Measurements from ENCODE around the gene HHIPL1.

Gene HHIPL1

DNA sequence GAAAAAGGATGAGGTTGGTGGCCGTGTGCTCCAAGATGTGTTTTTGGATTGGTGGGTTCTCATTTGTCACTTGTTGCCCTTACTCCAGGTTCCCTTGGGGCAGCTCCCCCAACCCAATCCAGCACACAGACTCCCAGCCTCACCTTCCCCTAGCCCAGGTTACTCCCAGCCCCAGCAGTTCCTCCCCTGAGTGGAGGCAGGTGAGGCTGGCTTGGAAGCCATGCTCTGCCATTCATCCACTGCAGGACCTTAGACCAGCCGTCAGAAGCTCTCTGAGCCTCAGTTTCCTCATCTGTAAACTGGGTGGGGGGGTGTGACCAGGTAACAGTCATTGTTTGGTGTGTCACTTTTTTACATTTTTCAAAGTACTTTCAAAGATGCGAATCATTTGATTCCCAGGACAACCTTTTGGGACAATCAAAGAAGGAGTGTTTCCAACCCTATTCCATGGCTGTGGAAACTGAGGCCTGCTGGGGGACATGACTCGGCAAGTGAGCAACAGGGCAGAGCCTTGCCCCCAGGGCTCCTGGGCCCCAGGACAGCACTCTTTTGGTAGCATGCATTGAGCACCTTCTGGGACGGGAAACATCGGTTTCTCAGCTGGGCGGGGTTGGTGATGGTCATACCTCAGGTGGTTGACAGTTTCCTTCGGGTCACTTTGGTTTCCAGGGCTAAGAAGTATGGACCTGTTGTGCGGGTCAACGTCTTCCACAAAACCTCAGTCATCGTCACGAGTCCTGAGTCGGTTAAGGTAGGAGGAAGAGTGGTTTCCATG lies 46.4 kb downstream of the HHIPL1 start:
- DNase-seq: peak; percentile 13

DNA sequence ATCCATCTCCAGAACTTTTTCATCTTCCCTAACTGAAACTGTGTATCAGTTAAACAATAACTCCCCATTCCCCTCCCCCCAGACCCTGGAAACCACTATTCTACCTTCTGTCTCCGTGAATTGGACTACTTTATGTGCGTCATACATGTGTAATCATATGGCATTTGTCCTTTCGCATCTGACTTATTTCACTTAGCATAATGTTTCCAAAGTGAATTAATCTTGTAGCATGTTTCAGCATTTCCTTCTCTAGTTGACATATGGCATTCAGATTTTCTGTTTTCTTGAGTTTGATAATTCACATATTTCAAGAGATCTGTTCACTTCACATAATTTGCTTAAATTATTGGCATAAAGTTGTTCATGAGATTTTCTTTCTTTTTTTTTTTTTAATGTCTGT lies 49.0 kb downstream of the HHIPL1 start:
- DNase-seq: no peak

DNA sequence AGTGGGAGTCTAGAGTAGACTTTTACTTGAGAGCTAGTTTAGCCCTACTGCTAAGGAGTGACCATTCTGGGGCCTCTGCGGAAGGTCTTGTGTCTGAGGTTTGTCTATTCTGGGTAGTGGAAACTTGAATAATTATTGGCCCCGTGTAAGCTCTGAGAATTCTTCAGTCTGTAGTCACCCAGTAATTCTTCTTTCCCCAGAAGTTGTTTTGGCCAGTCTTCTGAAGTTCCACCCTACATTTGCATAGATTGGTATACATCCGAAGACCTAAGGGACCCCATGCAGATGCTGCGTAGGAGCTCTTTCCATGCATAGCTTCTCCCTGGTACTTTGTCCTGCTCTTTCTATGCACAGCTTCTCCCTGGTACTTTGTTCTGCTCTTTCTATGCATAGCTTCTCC lies 52.0 kb downstream of the HHIPL1 start:
- DNase-seq: no peak

DNA sequence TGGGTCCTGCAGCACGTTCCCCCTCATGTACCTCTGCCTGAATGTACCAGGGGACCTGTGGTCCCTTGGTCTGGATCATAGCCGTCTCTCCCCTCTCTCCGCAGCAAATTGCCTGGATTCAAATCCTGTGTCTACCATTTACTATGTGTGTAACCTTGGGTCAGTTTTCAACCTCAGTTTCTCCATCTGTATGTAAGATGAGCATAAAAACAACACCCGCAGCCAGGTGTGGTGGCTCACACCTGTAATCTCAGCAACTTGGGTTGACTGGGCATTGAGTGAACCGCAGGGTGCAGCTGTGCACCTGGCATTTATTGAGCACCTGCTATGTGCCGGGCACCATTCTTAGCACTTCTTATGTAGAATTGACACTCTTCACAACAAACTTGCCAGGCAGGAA lies 53.3 kb downstream of the HHIPL1 start:
- peak; percentile 36 for DNase-seq

DNA sequence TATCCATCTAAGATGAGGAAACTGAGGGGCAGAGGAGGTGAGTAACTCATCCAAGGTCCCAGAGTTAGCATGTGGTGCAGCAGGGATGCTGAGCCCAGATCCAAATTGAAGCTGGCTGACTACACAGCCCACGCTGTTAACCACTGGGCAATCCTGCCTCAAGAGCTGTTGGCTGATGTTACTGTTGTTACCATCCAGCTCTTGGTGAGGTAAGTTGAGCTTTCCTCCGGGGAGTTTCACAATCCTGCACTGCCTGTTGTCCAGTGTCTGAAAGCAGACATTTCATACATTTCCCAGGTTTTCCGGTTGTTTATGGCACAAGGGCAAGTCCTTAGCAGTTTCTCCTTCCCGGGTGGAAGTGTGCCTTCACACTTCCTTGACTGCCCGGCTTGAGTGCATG lies 53.7 kb downstream of the HHIPL1 start:
- peak; percentile 13 for DNase-seq

DNA sequence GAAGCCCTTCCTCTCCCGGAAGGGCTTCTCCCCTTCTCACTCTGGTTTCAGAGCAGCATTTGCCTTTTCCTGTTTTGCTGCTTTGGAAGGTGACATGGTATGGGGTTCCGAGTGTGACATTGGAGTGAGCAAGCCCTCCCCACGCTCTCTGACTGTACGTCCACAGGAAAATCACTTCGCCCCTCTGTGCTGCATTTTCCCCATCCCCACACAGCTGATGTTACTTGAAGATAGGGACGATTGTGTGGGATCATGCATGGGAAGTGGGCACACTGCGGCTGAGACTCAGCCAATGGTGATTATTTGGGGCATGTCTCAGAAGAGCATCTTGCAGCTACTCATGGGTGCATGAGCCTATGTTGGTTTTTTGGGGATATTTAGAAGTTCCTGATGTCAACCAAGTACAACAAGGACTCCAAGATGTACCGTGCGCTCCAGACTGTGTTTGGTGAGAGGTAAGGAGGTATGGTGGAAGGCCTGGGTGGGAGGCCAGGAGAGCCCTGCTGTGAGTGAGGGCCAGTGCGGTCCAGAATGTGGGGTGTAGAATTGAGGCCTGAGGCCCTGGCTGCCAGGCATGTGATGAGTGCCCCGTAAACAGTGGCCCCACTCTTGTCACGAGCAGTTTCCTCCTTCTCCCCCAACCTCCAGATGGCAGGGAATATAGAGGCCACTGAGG lies 54.3 kb downstream of the HHIPL1 start:
- peak; percentile 12 for DNase-seq

DNA sequence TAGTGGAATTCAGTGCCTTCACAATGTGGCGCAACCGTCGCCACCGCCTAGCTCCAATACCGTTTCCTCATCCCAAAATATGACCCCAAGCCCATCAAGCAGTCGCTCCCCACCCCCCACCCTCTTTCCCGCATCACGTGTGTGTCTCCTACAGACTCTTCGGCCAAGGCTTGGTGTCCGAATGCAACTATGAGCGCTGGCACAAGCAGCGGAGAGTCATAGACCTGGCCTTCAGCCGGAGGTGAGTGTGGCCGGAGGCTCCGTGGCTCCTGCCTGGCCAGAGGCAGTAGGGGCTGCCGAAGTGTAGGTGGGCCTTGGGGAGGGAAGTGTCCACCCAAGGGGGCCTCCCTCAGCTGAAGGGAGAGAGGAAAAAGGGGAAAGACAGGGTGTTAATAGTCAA lies 54.9 kb downstream of the HHIPL1 start:
- peak; percentile 29 for DNase-seq

DNA sequence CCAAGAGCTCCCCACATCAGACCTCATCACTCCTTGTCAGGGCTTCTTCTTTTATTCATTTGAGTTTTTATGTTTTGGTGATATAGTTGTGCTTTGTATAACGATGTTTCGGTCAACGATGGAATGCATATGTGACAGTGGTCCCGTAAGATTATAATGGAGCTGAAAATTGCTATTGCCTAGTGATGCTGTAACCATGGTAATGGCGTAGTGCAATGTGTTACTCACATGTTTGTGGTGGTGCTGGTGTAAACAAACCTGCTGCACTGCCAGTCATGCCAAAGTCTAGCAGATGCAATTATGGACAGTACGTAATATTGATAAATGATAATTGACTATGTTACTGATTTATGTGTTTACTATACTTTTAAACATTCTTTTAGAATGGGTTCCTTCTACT lies 55.5 kb downstream of the HHIPL1 start:
- DNase-seq: no peak

DNA sequence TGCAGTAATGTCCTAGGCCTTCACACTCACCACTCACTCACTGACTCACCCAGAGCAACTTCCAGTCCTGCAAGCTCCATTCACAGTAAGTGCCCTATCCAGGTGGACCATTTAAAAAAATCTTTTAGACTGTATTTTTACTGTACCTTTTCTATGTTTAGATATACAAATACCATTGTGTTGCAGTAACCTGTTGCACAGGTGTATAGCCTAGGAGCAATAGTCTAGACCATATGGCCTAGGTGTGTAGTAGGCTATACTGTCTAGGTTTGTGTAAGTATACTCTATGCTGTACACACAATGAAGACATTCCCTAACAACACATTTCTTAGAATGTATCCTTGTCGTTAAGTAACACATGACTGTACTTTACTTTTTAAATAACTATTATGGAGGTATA lies 56.3 kb downstream of the HHIPL1 start:
- DNase-seq: no peak

DNA sequence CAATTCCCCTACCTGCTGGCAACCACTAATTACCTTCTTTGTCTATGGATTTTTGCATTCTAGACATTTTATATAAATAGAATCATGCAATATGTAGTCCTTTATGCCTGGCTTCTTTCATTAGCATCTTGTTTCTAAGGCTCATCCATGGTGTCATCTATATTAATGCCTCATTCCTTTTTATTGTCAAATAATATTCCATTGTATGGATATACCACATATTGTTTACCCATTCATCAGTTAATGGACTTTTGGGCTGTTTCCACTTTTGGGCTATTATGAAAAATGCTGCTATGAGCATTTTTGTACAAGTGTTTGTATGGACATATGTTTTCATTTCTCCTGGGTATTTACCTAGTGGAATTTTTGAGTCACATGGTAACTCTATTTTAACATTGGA lies 57.2 kb downstream of the HHIPL1 start:
- DNase-seq: no peak

DNA sequence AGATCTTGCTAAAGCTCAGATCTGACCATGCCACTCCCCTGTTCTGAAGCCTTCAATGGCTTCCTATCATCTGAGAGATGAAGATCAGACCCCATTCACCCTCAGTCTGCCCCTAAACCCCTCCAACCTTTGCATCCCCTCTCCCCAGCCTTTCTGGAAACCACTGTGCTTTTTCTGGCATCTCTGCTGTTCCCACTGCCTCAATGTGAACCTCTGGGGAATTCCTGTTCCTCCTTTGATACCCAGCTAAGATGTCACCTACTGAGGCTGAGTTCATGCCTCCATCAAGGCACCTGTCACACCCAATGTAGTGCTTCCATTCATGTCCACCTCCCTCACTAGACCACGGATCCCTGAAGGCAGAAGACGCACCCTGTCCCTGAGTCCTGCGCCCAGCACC lies 58.5 kb downstream of the HHIPL1 start:
- no peak for DNase-seq

DNA sequence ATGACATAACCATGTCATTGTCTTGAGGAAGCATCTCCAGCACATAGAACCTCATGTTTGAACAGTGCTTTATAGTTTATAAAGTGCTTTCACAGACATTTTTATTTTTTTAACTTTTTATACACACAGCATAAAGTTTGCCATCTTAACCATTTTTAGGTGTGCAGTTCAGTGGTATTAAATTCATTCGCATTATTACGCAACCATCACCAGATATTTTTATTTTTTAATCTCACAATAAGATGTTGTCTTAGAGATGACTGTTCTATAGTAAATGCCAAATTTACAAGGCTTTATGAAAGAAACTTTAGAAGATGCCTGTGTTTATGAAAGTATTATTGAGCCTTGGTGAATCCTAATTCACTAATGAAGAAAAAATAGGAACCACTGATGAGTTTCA lies 59.1 kb downstream of the HHIPL1 start:
- no peak for DNase-seq

DNA sequence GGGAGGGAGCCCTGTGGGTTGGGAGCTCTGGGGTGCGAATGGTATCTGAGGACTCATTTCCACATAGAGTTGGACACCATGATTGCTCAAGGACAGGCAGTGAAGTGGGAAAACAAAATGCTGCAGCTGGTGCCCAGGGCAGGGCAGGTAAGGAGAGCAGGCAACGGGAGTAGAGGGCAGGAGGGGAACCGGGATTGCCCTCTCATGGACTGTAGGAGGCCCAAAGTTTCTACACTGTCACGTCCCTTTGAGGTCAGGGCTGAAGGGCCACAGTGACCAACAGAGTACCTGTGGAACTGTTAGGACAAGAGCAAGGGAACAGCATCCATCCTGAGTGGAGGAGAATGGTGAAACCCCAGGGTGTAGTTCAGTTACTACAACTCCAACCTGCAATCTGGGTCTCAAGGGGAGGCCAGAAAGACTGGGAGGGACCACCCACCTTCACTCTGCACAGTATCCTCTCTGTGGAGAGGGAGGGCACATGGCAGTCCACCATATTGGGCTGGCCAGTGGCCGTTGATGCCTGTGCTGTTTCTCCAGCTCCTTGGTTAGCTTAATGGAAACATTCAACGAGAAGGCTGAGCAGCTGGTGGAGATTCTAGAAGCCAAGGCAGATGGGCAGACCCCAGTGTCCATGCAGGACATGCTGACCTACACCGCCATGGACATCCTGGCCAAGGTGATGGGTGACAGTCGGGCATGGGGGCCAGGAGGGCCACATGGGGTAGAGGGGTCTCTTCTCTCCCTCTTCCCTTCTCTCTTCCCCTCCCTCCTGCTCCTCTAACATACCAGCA lies 61.4 kb downstream of the HHIPL1 start:
- DNase-seq: peak; percentile 17

DNA sequence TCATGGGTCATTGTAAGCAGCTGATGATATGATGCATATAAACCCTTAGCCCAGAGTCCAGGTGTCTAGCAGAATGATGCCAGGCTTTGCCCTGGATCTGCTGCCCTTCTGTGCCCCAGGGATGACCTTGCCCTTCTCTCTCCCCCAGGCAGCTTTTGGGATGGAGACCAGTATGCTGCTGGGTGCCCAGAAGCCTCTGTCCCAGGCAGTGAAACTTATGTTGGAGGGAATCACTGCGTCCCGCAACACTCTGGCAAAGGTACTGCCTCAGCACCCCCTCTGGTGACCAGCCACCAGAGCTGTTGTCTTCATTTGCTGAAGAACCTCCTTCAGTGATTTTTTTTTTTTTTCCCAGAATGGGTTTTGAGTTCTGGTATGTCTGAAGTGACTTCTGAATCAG lies 62.5 kb downstream of the HHIPL1 start:
- peak; percentile 18 for DNase-seq

DNA sequence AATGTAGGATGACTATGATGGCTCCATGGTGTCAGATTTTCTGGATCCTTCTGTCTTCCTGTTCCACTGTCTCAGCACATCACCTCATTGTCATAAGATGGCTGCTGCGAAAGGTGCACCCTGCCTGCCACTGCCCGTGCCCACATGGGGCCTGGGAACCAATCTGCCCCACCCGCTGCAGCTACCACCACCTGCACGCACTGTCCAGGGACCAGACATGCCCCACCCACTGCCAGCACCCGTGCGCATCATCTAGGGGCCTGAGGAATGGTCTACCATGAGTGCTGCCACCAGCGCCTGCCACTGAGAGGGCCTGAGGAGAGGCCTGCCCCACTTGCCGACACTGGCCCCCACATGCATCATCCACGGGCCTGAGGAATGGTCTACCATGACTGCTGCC lies 63.0 kb downstream of the HHIPL1 start:
- peak; percentile 12 for DNase-seq

DNA sequence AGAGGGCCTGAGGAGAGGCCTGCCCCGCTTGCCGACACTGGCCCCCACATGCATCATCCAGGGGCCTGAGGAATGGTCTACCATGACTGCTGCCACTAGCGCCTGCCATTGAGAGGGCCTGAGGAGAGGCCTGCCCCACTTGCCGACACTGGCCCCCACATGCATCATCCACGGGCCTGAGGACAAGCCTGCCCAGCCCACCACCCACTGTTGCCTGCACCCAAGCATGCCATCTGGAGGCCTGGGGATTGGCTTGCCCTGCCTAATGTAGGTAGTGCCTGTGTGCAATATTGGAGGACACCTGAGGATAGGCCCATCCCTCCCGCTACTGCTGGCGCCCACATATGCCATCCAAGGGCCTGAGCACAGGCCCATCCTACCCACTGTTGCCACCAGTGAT lies 63.5 kb downstream of the HHIPL1 start:
- DNase-seq: peak; percentile 12

DNA sequence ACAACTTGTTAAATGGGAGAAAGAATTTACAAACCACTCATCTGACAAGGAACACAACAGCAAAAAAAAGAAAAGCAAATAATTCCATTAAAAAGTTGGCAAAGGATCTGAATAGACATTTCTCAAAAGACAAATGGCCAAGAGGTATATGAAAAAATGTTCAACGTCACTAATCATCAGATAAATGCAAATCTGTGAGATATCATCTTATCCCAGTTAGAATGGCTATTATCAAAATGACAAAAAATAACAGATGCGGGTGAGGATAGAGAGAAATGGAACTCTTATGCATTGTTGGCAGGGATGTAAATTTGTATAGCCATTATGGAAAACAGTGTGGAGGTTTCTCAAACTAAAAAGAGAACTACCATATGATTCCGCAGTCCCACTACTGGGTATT lies 69.0 kb downstream of the HHIPL1 start:
- DNase-seq: no peak

DNA sequence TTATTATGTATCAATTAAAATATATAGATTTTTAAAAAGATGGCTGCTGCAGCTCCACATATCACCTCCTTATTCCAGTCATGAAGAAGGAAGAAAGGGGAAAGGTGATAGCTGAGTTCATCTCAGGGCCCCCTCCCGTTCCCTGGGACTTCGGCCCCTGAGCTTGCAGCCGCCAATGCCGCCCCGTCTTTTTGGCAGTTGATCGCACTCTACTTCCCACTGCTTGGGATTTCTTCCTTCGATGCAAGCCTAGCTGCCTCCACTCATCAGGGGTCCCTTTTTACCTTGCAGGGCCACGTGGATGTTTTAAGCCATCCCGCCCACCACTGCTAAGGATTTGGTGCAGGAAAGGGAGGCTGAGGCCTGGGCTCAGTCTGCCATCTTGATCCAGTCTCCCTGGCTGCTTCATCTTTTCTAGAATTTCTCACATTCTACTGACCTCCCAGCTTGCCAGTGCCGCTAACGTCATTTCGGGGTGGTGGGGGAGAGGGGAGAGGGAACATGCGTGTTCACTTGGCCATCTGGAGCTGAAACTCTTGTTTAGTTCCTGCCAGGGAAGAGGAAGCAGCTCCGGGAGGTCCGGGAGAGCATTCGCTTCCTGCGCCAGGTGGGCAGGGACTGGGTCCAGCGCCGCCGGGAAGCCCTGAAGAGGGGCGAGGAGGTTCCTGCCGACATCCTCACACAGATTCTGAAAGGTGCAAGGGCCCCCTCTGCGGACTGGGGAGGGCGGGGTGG lies 70.5 kb downstream of the HHIPL1 start:
- peak; percentile 28 for DNase-seq

DNA sequence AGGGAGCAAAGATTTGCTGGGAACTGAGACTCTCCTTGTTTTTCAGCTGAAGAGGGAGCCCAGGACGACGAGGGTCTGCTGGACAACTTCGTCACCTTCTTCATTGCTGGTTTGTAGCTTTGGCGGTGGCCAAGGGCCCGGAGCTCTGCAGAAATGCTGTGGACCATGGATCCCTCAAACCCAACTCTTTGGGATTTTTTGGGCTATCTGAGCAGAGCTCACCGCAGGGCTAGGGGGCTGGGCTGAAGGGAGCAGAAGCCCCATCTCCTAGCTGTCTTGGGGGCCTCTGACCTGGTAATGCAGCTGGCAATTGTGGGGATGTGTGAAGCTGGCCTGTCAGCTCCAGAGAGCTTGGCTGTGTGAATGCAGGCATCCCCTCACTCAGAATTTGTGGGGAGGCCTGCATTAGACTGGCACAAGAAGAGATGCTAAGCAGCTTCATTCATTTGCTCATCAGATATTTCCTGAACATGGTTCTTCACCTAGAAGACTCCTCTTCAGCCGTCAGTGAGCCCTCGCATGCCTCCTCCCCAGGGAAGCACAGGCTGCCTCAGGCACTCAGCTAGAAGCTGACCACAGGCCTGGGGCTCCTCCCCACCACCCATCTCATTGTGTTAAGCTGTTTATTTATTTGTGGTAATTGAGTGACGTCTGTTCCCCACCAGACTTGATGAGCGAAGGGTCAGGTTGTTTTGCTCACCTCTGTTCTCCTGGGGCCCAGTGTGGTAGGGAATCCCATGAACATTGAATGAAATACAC lies 71.3 kb downstream of the HHIPL1 start:
- DNase-seq: peak; percentile 20

DNA sequence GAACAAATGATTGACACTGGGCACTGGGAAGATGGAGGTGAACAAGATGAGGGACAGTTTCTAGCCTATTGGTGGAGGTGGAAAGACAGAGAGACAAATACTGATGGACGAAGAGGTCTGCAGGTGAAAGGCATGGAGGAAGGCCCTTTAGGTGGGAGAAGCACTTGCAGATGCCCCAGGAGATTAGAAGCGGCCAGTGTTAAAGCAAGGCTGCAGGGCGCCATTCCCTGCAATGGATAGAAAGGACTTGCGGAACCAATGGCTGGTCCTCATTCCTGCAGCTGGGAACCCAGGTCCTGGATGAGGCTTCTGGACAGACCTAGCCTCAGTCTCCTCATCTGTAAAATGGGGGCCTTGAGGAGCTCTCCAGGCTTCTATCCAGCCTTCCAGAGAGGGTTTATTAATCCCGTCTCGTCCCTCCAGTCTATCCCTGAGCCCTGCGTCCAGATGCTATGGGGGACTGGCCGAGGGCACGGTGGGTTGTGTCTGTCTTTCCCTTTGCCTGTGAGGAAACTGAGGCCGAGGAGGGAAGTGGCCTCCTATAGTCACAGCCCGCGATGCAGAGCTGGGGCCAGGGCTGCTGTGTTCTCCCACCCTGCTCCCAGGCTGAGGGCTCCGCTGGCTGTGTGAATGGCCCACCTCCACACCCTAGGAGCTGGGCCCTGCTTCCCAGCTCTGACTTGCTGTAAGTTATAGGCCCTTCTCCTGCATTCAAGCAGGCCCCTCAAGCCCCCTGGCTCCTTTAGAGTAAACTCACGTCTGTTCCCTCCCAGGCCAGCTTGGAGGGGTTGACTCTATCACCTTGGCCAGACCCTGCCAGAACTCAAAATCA lies 72.1 kb downstream of the HHIPL1 start:
- peak; percentile 28 for DNase-seq

DNA sequence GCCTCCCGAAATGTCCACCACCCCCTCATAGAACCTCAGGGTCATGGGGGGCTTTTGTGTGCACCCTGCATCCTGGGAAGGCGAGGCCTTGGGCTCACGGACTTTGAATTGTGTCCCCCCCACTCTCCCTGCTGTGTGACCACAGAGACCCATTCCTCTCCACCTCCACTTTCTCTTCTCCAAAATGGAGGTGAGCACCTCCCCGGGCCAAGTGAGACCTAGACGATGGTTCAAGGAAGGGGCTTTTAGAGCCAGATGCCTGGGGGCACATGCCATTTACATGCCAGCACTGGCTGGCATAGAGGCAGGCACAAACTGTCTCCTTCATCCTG lies 72.7 kb downstream of the HHIPL1 start:
- DNase-seq: peak; percentile 29
